NCI-H2196 (cell line): Measurements from ENCODE around the gene ARGLU1.
"Not testable (repeated sequence)": the region's sequence is repeated elsewhere in the genome, so short reads cannot be mapped to it uniquely, and the experiment has no call there.

Source experiments
- DNase-seq: peaks from one replicate; lab custom pipeline; 2025; ENCODE audit not compliant: unreplicated experiment; lab: John Stamatoyannopoulos, UW

The ARGLU1 gene

DNA sequence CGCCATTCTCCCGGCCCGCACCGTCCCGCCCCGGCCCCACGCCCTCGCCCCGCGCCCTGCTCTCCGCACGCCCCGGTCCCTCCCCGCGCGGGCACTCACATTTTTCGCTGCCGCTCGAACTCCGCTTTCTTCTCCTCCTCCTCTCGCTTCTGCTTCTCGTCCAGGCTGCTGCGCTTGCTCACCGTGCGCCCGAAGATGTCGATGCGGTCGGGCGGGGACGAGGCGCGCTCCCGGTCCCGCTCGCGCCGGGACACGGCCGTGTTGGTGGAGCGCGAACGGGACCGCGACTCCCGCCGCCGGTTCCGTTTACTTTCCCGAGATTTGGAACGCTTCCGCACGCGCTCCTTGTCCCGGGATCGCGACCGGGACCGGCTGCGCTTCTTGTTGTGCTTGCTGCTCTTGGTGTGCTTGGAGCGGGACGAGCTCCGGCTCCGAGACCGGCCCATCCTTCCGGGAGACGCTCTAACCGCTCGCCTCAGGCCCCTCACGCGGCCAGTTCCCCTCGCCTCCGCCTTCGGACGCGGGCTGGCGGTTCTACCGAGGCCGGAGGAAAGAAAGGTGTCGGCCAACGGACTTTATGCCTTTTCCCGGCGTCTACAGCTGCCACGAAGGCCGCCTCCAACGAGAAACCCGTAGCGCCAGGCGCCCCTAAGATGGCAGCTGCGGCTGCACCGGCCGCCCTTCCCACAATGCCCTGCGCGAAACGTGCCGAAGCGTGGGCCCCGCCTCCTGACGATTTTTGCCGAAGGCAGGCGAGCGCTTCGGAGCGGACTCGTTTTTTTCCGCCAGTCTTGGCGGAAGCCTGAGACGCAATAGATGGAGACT, at the start of gene ARGLU1:
ARGLU1 (minus strand) TSS at position 664 of the 825 bp plus-strand sequence; CDS start at position 446, 218 bp downstream.
- peak; percentile 85 for DNase-seq

- no peak for DNase-seq
Measured at GRCh38 chr13:106617561-106617960, 49.6 kb upstream of the ARGLU1 start.

- no peak for DNase-seq
Measured at GRCh38 chr13:106616729-106617128, 48.8 kb upstream of the ARGLU1 start.

DNA sequence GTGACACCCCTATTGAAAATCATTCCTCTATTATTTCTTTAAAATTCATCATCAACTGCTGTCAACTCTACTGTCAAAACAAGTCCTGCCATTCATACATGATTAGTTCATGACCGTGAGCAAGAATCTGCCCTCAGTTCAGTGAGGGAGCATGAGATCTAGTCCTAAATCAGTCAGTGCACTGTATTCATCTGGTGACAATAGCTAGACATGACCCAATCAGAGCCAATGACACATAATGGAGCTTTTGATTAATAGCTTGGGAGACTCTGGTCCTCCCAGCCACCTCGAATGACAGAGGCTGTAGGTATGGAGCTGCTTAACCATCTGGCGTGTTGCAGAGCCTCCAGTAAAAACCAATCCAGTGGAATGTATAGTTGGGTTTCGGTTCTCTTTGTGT, 46.9 kb upstream of the ARGLU1 start:
- DNase-seq = no peak

DNA sequence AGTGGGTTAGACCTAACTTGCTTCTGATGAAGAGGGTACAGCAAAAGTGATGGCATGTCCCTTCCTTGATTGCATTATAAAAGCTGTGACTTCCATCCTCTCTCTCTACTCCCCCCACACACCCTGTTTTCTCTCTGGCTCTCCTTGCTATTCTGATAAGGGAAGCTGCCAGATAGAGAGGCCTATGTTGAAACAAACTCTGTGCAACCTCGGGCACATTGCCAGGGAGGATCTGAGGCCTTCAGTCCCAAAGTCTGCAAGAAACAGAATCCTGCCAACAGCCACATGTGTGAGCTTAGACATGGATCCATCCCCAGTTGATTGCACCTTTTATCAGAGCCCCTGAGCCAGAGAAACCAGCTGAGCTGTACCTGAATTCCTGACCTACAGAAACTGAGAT, 44.8 kb upstream of the ARGLU1 start:
- DNase-seq = no peak

DNA sequence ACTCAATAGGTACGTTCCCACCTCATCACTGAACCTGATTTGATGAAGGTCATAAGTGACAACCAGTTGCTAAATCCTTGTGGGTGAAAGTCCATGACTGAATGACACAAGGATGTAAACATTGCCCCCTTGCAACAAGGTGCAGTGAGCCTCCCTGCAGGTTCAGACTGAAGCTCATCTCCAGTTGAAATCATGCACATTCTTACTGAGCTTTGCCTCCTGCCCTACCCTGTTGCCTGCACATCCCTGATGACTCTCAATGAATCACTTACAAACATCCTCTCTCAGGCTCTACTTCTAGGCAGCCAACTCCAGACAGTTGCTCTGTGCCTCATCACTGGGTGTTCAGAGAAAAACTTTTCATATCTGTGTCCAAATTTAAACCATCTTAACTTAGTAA, 42.5 kb upstream of the ARGLU1 start:
- no peak for DNase-seq

- DNase-seq = no peak
Measured at GRCh38 chr13:106609116-106609515, 41.2 kb upstream of the ARGLU1 start.

DNA sequence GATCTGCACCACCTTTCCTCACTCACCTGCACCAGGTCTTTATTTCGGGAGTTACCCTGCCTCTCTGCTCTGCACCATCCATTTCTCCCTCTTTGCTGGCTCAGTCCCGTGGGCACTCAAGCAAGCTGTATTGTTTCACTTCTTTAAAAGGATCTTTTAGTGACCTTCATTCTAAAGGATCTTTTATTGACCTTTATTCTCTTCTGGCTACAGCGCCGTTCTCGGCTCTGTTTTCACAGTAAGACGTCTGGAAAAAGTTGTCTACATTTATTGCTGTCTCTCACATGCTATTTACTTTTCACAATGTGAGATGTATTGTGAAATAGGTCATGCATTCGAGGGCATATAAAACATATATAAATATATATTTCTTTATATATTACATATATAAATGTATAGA, 35.6 kb upstream of the ARGLU1 start:
- no peak for DNase-seq

GRCh38 chr13:106602178-106602577, 34.2 kb upstream of the ARGLU1 start:
- DNase-seq = peak; percentile 3

DNA sequence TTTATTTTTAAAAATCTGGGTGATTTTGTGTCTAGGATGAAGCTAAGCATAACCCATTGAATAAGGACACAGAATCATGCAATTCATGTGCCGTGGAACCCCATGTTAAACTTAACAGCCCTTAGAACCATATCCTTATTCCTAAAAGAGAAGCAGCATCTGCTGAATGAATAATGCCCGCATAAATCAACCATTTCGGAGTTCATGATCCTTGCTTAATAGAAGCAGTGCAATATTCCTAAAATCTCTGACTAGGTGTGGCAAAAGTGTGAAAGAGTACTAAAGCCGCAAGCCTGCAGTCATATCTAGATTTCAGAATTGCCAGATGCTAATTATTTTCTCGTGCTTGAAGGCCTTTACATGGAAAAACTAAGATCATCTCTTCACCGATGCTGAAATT, 33.6 kb upstream of the ARGLU1 start:
- DNase-seq = no peak

DNA sequence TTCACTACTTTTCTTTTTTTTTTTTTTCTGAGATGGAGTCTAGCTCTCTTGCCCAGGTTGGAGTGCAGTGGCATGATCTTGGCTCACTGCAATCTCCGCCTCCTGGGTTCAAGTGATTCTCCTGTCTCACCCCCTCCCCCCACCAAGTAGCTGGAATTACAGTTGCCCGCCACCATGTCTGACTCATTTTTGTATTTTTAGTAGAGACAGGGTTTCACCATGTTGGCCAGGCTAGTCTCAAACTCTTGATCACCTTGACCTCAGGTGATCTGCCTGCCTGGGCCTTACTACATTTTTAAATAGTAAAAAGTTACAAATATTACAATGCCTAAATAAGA, 32.8 kb upstream of the ARGLU1 start:
- not testable (repeated sequence) for DNase-seq

DNA sequence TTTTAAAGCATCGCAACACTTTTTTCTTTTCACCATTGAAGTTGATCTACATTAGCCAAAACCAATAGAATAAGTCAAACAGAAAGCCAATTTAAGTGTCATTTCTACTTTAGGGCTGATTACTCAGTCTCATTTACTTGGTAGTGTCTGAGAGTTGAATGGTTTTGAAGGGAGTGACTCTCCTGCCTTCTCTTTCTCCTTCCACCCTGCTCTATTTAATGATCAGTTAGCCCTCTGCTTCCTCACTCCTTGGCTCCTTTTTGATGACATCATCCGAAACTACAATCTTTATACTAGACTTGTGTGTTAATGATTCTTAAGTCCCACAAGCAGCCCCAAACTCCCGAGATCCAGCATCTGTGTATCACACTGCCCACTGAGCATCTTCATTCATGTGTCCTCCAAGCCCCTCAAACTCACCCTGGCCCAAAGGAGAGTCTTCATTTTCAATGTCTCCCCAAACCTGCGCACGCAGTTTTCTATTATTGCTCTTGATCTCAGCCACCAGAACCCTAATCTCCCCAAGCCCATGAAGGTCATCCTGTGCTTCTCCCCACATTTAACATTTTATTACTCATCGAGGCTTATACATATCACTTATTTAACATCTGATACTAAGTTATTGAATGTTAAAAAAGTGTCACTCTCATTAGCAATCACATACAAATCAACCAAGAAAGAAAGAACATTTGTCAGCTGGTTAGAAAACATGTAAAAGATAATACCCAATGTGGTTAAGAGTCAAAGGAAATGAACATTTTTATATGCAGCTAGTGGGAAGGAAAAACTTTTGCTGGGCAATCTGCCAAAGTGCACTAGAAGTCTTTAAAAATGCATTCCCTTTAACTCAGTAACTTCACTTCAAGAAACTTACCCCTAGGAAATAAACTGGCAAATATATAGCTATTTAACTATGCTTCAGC, 32.2 kb upstream of the ARGLU1 start:
- DNase-seq = no peak

GRCh38 chr13:106597749-106598395, 29.9 kb upstream of the ARGLU1 start:
- DNase-seq = no peak

- no peak for DNase-seq
Measured at GRCh38 chr13:106597186-106597585, 29.2 kb upstream of the ARGLU1 start.

DNA sequence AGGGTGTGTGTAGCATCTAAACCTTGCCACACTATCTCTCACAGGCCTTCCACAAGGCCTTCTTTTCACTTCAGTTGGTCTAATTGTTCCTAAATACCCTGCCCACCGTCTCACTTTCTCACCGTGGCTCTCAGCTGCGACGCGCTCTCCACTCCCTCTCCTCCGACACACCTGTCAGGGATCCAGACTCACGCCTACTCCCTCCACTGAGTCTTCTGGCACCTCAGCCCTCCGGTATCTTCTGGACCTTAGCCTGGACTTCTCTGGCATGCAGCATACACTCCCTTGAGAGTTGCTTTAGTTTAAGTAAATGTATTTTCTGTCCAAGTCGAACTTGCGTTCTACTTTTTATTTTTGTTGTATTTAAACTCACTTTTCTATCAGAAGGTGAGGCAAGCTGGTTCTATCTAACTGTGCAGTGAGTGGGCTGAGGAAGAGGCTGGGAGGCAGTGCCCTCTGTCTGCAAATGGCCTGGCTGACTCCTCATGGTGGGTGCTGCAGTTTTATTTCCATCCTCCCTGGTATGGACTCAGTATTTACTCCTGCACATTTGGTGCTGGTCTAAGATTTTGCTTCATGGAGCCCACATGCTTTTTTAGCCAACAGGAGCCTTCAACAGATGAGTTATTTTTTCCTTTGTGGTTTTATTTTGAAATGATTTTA, 28.5 kb upstream of the ARGLU1 start:
- DNase-seq = no peak

GRCh38 chr13:106595625-106596024, 27.7 kb upstream of the ARGLU1 start:
- DNase-seq = no peak

- DNase-seq = no peak
Measured at GRCh38 chr13:106594980-106595379, 27.0 kb upstream of the ARGLU1 start.

- no peak for DNase-seq
Measured at GRCh38 chr13:106593132-106593531, 25.2 kb upstream of the ARGLU1 start.

GRCh38 chr13:106591299-106591698, 23.4 kb upstream of the ARGLU1 start:
- no peak for DNase-seq

- DNase-seq = no peak
Measured at GRCh38 chr13:106589716-106590115, 21.8 kb upstream of the ARGLU1 start.

- DNase-seq = no peak
Measured at GRCh38 chr13:106588367-106588766, 20.4 kb upstream of the ARGLU1 start.
